Measurements from ENCODE around the gene OR10H1.
A peak's percentile ranks its signal among the peaks of the same experiment; 100 is the strongest.
"Not testable (repeated sequence)": the region's sequence is repeated elsewhere in the genome, so short reads cannot be mapped to it uniquely, and the experiment has no call there.

Gene OR10H1

DNA sequence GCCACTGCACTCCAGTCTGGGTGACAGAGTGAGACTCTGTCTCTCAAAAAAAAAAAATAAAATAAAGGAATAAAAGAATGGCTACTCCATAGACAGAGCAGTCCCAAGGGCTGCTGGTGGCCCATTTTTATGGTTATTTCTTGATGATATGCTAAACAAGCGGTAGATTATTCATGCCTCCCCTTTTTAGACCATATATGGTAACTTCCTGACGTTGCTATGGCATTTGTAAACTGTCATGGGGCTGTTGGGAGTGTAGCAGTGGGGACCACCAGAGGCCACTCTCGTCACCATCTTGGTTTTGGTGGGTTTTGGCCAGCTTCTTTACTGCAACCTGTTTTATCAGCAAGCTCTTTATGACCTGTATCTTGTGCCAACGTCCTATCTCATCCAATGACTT is 24.4 kb upstream of the OR10H1 start:
- not testable (repeated sequence) for H3K23ac ChIP-seq (ENCODE audit: low read length in 2 of 2); H2BK120ac ChIP-seq (ENCODE audit: low read depth, low read length); H2AFZ ChIP-seq (ENCODE audit: low read depth, low read length); H3K4me3 ChIP-seq (ENCODE audit: insufficient read depth in 1 of 2, low read depth in 1 of 2, low read length in 2 of 2); H4K91ac ChIP-seq (ENCODE audit: low read length); H3K18ac ChIP-seq (ENCODE audit: low read depth in 1 of 2, low read length in 2 of 2); H3K4ac ChIP-seq (ENCODE audit: low read depth in 1 of 2, low read length in 2 of 2); H3K27ac ChIP-seq (ENCODE audit: low read length, poor library complexity, severe bottlenecking); H3K36me3 ChIP-seq (ENCODE audit: control insufficient read depth in 1 of 2, insufficient read depth in 2 of 2, low read depth in 1 of 2, low read length in 2 of 2); H3K79me1 ChIP-seq (replicated peaks; ENCODE audit: low read length, poor library complexity, severe bottlenecking); H3K14ac ChIP-seq (ENCODE audit: low read length in 2 of 2); H3K4me1 ChIP-seq (ENCODE audit: control insufficient read depth, insufficient read depth, low read depth, low read length); DNase-seq; H4K8ac ChIP-seq (ENCODE audit: low read length); H2AK5ac ChIP-seq (ENCODE audit: low read length, severe bottlenecking); H2BK5ac ChIP-seq (ENCODE audit: low read depth, low read length, poor library complexity, severe bottlenecking); H2BK12ac ChIP-seq (ENCODE audit: low read length in 2 of 2); H3K9me3 ChIP-seq (ENCODE audit: control insufficient read depth, low read length); H3K4me2 ChIP-seq (ENCODE audit: low read length, poor library complexity, severe bottlenecking); H3K9ac ChIP-seq (ENCODE audit: low read length); H3K27me3 ChIP-seq (ENCODE audit: control insufficient read depth in 1 of 2, insufficient read depth in 1 of 2, low read length in 2 of 2); H2BK15ac ChIP-seq (ENCODE audit: low read depth, poor library complexity, severe bottlenecking)
- WGBS: 28% methylated on average over 3 of the region's 4 CpGs

DNA sequence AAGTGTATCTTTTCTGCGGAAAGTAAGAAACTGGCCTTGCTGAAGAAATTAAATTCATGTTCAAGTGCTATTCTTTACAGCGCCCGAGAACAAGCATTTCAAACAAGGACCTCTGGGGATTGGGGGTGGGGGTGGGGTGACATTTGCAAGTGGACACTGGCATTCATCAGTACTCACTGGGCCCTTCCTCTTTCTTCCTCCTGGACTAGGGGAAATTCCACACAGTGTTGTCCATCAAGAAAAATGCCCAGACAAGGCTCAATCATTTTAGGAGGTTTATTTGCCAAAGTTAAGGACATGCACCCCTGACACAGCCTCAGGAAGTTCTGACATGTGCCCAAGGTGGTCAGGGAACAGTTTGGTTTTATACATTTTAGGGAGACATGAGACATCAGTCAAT is 22.9 kb upstream of the OR10H1 start:
- no peak overlapping the region for H2BK15ac ChIP-seq (ENCODE audit: low read depth, poor library complexity, severe bottlenecking)
- no peak overlapping the region for H2BK5ac ChIP-seq (ENCODE audit: low read depth, low read length, poor library complexity, severe bottlenecking)
- no peak overlapping the region for H4K8ac ChIP-seq (ENCODE audit: low read length)
- peaks cover 0 to 6% of the 10 kb centered on the region in 2 experiments for H3K27me3 ChIP-seq (ENCODE audit: control insufficient read depth in 1 of 2, insufficient read depth in 1 of 2, low read length in 2 of 2)
- H3K9ac ChIP-seq (ENCODE audit: low read length): no peak overlapping the region
- H4K91ac ChIP-seq (ENCODE audit: low read length): no peak overlapping the region
- no peaks in the 10 kb centered on the region for H3K79me1 ChIP-seq (replicated peaks; ENCODE audit: low read length, poor library complexity, severe bottlenecking)
- H3K4ac ChIP-seq (ENCODE audit: low read depth in 1 of 2, low read length in 2 of 2): no peak overlapping the region
- no peaks in the 10 kb centered on the region for H3K4me1 ChIP-seq (ENCODE audit: control insufficient read depth, insufficient read depth, low read depth, low read length)
- H3K9me3 ChIP-seq (ENCODE audit: control insufficient read depth, low read length): no peaks in the 10 kb centered on the region
- H3K4me2 ChIP-seq (ENCODE audit: low read length, poor library complexity, severe bottlenecking): no peak overlapping the region
- no peak overlapping the region for H2AK5ac ChIP-seq (ENCODE audit: low read length, severe bottlenecking)
- H3K4me3 ChIP-seq (ENCODE audit: insufficient read depth in 1 of 2, low read depth in 1 of 2, low read length in 2 of 2): no peak overlapping the region
- WGBS: 86% methylated on average over 3 of the region's 3 CpGs
- no peak overlapping the region for H2BK12ac ChIP-seq (ENCODE audit: low read length in 2 of 2)
- H3K23ac ChIP-seq (ENCODE audit: low read length in 2 of 2): no peak overlapping the region
- DNase-seq: no peak
- H3K14ac ChIP-seq (ENCODE audit: low read length in 2 of 2): no peak overlapping the region
- no peaks in the 10 kb centered on the region for H3K36me3 ChIP-seq (ENCODE audit: control insufficient read depth in 1 of 2, insufficient read depth in 2 of 2, low read depth in 1 of 2, low read length in 2 of 2)
- no peak overlapping the region for H3K18ac ChIP-seq (ENCODE audit: low read depth in 1 of 2, low read length in 2 of 2)
- no peak overlapping the region for H2BK120ac ChIP-seq (ENCODE audit: low read depth, low read length)
- no peak overlapping the region for H3K27ac ChIP-seq (ENCODE audit: low read length, poor library complexity, severe bottlenecking)
- no peak overlapping the region for H2AFZ ChIP-seq (ENCODE audit: low read depth, low read length)

DNA sequence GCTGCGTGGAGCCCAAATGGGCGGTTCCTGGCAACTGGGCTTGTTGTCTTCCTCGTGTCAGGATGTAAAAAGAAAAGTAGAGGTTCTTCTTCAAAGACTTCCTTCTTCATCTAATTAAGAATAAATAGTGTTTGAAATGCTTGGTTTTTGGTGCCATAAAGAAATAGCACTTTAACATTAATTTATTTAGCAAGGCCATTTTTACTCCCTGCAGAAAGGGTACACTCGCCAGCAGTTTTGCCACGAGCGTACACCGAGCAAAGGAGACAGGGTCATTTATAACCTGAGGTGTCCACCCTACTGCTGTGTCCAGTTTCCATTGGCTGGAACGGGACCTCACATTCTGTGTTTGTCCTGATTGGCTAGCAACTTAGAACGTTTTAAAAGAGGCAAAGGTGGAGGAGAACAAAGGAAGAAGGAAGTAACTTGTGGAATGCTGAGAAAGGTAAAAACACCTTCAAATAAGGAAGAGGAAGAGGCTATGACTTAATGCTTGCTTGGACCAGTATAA is 21.8 kb upstream of the OR10H1 start:
- Histone ChIP-seq H2BK15ac (ENCODE audit: low read depth, poor library complexity, severe bottlenecking) (no peak overlapping the region), H3K36me3 (ENCODE audit: control insufficient read depth in 1 of 2, insufficient read depth in 2 of 2, low read depth in 1 of 2, low read length in 2 of 2) (no peaks in the 10 kb centered on the region), H2AFZ (ENCODE audit: low read depth, low read length) (no peak overlapping the region), H3K23ac (ENCODE audit: low read length in 2 of 2) (no peak overlapping the region), H4K91ac (ENCODE audit: low read length) (no peak overlapping the region), H2BK120ac (ENCODE audit: low read depth, low read length) (no peak overlapping the region), H3K4ac (ENCODE audit: low read depth in 1 of 2, low read length in 2 of 2) (no peak overlapping the region), H3K27ac (ENCODE audit: low read length, poor library complexity, severe bottlenecking) (no peak overlapping the region), H2BK12ac (ENCODE audit: low read length in 2 of 2) (no peak overlapping the region), H3K27me3 (ENCODE audit: control insufficient read depth in 1 of 2, insufficient read depth in 1 of 2, low read length in 2 of 2) (peaks cover 0 to 7% of the 10 kb centered on the region in 2 experiments), H3K9ac (ENCODE audit: low read length) (peak overlapping the region; percentile 99), H4K8ac (ENCODE audit: low read length) (no peak overlapping the region), H3K9me3 (ENCODE audit: control insufficient read depth, low read length) (no peaks in the 10 kb centered on the region), H2AK5ac (ENCODE audit: low read length, severe bottlenecking) (no peak overlapping the region), H3K79me1 (replicated peaks; ENCODE audit: low read length, poor library complexity, severe bottlenecking) (no peaks in the 10 kb centered on the region), H3K14ac (ENCODE audit: low read length in 2 of 2) (no peak overlapping the region), H3K4me2 (ENCODE audit: low read length, poor library complexity, severe bottlenecking) (no peak overlapping the region), H3K4me3 (ENCODE audit: insufficient read depth in 1 of 2, low read depth in 1 of 2, low read length in 2 of 2) (peak overlapping the region in 1 of 2 experiments; percentile 88), H3K18ac (ENCODE audit: low read depth in 1 of 2, low read length in 2 of 2) (no peak overlapping the region), H3K4me1 (ENCODE audit: control insufficient read depth, insufficient read depth, low read depth, low read length) (no peaks in the 10 kb centered on the region), H2BK5ac (ENCODE audit: low read depth, low read length, poor library complexity, severe bottlenecking) (no peak overlapping the region)
- 78% methylated on average over 6 of the region's 9 CpGs for WGBS
- no peak for DNase-seq

DNA sequence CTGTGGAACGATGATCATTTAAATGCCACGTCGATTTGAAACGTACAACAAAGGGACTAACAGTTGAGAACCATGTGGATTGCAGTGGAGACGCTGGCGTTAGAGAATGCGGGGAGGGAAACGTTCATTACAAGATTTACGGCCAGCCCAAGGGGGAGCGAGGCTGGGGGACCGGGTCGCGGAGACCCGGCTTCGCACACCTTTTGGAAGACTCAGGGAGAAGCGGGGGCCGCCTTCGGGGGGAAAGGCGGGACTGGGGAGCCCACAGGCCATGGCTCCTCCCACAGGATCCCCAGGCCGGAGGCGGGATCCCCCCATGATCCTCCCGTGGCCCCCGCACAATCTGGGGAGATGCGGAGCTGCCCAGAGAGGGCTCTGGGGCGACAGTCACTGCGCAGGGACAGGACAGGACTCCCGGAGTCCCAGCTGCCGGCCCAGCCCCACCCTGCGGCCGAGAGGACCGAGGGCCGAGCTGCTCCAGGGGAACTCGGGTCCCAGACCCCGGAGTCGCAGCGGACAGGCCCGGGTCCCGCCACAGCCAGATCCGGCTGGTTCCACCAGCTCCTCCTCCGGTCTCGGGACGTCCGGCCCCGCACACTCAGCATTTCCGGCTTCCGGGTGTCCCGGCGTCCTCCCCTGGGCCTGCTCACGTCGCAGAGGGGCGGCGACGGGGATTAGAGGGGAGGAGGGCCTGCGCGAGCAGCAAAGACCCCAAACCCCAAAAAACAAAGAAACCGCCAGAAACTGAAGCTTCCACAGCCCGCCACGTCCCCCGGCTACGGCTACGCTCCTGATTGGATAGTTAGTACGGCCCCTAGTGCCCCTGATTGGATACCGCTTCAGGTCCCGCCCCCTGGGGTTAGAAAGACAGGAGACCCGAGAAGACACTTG is 21.1 kb upstream of the OR10H1 start:
- H4K91ac ChIP-seq (ENCODE audit: low read length): no peak overlapping the region
- H3K27ac ChIP-seq (ENCODE audit: low read length, poor library complexity, severe bottlenecking): no peak overlapping the region
- no peaks in the 10 kb centered on the region for H3K36me3 ChIP-seq (ENCODE audit: control insufficient read depth in 1 of 2, insufficient read depth in 2 of 2, low read depth in 1 of 2, low read length in 2 of 2)
- no peaks in the 10 kb centered on the region for H3K79me1 ChIP-seq (replicated peaks; ENCODE audit: low read length, poor library complexity, severe bottlenecking)
- no peak overlapping the region for H4K8ac ChIP-seq (ENCODE audit: low read length)
- H2BK5ac ChIP-seq (ENCODE audit: low read depth, low read length, poor library complexity, severe bottlenecking): no peak overlapping the region
- H2BK120ac ChIP-seq (ENCODE audit: low read depth, low read length): no peak overlapping the region
- no peak overlapping the region for H2BK15ac ChIP-seq (ENCODE audit: low read depth, poor library complexity, severe bottlenecking)
- no peak overlapping the region for H2AK5ac ChIP-seq (ENCODE audit: low read length, severe bottlenecking)
- no peak for DNase-seq
- no peak overlapping the region for H3K14ac ChIP-seq (ENCODE audit: low read length in 2 of 2)
- no peak overlapping the region for H3K23ac ChIP-seq (ENCODE audit: low read length in 2 of 2)
- no peaks in the 10 kb centered on the region for H3K9me3 ChIP-seq (ENCODE audit: control insufficient read depth, low read length)
- H3K4me1 ChIP-seq (ENCODE audit: control insufficient read depth, insufficient read depth, low read depth, low read length): no peaks in the 10 kb centered on the region
- peaks cover 0 to 7% of the 10 kb centered on the region in 2 experiments for H3K27me3 ChIP-seq (ENCODE audit: control insufficient read depth in 1 of 2, insufficient read depth in 1 of 2, low read length in 2 of 2)
- no peak overlapping the region for H2BK12ac ChIP-seq (ENCODE audit: low read length in 2 of 2)
- peak overlapping the region; percentile 99 for H3K9ac ChIP-seq (ENCODE audit: low read length)
- 88% methylated on average over 64 of the region's 65 CpGs for WGBS
- H3K4ac ChIP-seq (ENCODE audit: low read depth in 1 of 2, low read length in 2 of 2): no peak overlapping the region
- H2AFZ ChIP-seq (ENCODE audit: low read depth, low read length): no peak overlapping the region
- H3K4me3 ChIP-seq (ENCODE audit: insufficient read depth in 1 of 2, low read depth in 1 of 2, low read length in 2 of 2): peak overlapping the region; percentile 37 to 88
- no peak overlapping the region for H3K4me2 ChIP-seq (ENCODE audit: low read length, poor library complexity, severe bottlenecking)
- H3K18ac ChIP-seq (ENCODE audit: low read depth in 1 of 2, low read length in 2 of 2): no peak overlapping the region

Data from mesenchymal stem cell (in vitro differentiated cells and primary cell).